K562 (cell line): ENCODE results near the gene FKBP7. TPM values are rescaled to one million over a fixed set of nuclear protein-coding genes. Genes with fewer than 3 reads are reported as not detected.

Experiments
- ATAC-seq: fragments of 200-7000 bp; cut with Tn5 transposase; 3 replicates; pipeline ENCODE4 v1.9.1; 2020; ENCODE audit warnings: moderate library complexity
- BruUV-seq: library from RNA; stranded (reverse); fragments of 400-500 nt; replicated peaks from 2 replicates; lab custom pipeline; 2021; lab: Mats Ljungman, UMichigan
- CTCF ChIA-PET: fragments of 300-600 bp; formaldehyde crosslinking; extraction: SDS; loops from one replicate; lab custom pipeline; 2021; ENCODE audit warnings: low intra/inter-chr PET ratio; lab: Yijun Ruan, JAX
- POLR2A ChIA-PET: fragments of 300-600, 350-650 bp; sonication (Branson Sonifier 250); formaldehyde crosslinking; extraction: SDS; loops from one replicate; lab custom pipeline; 2021; ENCODE audit warnings: antibody characterized with exemption, inconsistent platforms; lab: Yijun Ruan, JAX
- DNase-seq, 4 experiments: peaks; one replicate each; pipeline versions ENCODE4 v3.0.0 to v3.0.0-alpha.2; 2011 to 2018; ENCODE audit warnings: low spot score in 3 of 4, mixed read lengths in 3 of 4; ENCODE audit errors: extremely low read depth in 1 of 4
- FAIRE-seq: peaks from 2 replicates; lab custom pipeline; 2011; peaks lifted over from hg19 to GRCh38; lab: Jason Lieb, UNC
- H2AFZ ChIP-seq: 2 replicates; pipeline ENCODE4 v1.6.0; 2011; ENCODE audit warnings: low read depth, low read length, control low read depth, inconsistent platforms
- H3K27ac ChIP-seq: fragments of 200-600 bp; 3 replicates; pipeline ENCODE4 v1.8.0; 2011; ENCODE audit warnings: low read depth, mild to moderate bottlenecking, control low read depth, inconsistent platforms, low read length, moderate library complexity, mixed read lengths; ENCODE audit errors: extremely low read depth
- H3K27me3 ChIP-seq, 2 experiments: fragments of 300-600 bp in 1 of 2; 2 replicates in 1 of 2; 3 replicates in 1 of 2; pipeline versions ENCODE4 v1.6.0 to v1.8.0; 2011; ENCODE audit warnings: inconsistent platforms in 2 of 2, low read length in 2 of 2, mild to moderate bottlenecking in 1 of 2, mixed read lengths in 1 of 2, moderate library complexity in 1 of 2; ENCODE audit not compliant: control insufficient read depth in 2 of 2, insufficient read depth in 2 of 2
- H3K36me3 ChIP-seq: fragments of 300-600 bp; 3 replicates; pipeline ENCODE4 v1.8.0; 2011; ENCODE audit warnings: mild to moderate bottlenecking, low read length, inconsistent platforms; ENCODE audit not compliant: control insufficient read depth, insufficient read depth
- H3K4me1 ChIP-seq, 2 experiments: fragments of 200-600 bp in 1 of 2; replicated peaks in 1 of 2; 2 replicates in 1 of 2; 3 replicates in 1 of 2; pipeline versions ENCODE4 v1.5.1 to v1.8.0; 2011; ENCODE audit warnings: inconsistent platforms in 2 of 2, low read length in 2 of 2, mild to moderate bottlenecking in 1 of 2, mixed read lengths in 1 of 2, moderate library complexity in 1 of 2; ENCODE audit not compliant: control insufficient read depth in 2 of 2, insufficient read depth in 2 of 2
- H3K4me2 ChIP-seq: 2 replicates; pipeline ENCODE4 v1.6.1; 2011; ENCODE audit warnings: low read length, control low read depth, inconsistent platforms, mixed read lengths; ENCODE audit not compliant: insufficient read depth
- H3K4me3 ChIP-seq: fragments of 200-600 bp; sonication (generic), shearing (Covaris generic); 2 replicates; pipeline ENCODE4 v1.5.1; 2016; ENCODE audit warnings: control low read depth, inconsistent platforms
- H3K79me2 ChIP-seq: fragments of 200-600 bp; 3 replicates; pipeline ENCODE4 v1.8.0; 2011; ENCODE audit warnings: low read length, inconsistent platforms; ENCODE audit not compliant: control insufficient read depth, insufficient read depth
- H3K9ac ChIP-seq, 2 experiments: 2 replicates each; pipeline versions ENCODE4 v1.6.0 to v1.6.1; 2011; ENCODE audit warnings: low read depth in 2 of 2, low read length in 2 of 2, control low read depth in 1 of 2, inconsistent platforms in 1 of 2, mild to moderate bottlenecking in 1 of 2, mixed read lengths in 1 of 2; ENCODE audit not compliant: insufficient read depth in 1 of 2
- H3K9me1 ChIP-seq: one replicate; pipeline ENCODE4 v1.6.0; 2011; ENCODE audit warnings: inconsistent platforms, mild to moderate bottlenecking, low read length, moderate library complexity; ENCODE audit not compliant: control insufficient read depth, insufficient read depth
- H3K9me3 ChIP-seq: replicated peaks from 2 replicates; pipeline ENCODE4 v1.5.1; 2011; ENCODE audit warnings: low read depth, low read length, inconsistent platforms; ENCODE audit not compliant: control insufficient read depth, insufficient read depth
- H4K20me1 ChIP-seq: replicated peaks from 2 replicates; pipeline ENCODE4 v1.6.1; 2011; ENCODE audit warnings: low read length, inconsistent platforms, mixed read lengths; ENCODE audit not compliant: control insufficient read depth, insufficient read depth
- KDM1A ChIP-seq, 2 experiments: fragments of 450-650 bp; IDR thresholded peaks; 2 replicates each; pipeline ENCODE4 v1.6.1; 2016; ENCODE audit warnings: mild to moderate bottlenecking in 2 of 2
- NR3C1 ChIP-seq: sonication (generic); formaldehyde crosslinking; IDR thresholded peaks from 2 replicates; pipeline ENCODE4 v1.8.1; 2022; ENCODE audit warnings: missing genetic modification reagents
- ZBTB11 ChIP-seq, 3 experiments: fragments of 200-800 bp in 1 of 3; fragments of 250-450 bp in 1 of 3; fragments of 450-650 bp in 1 of 3; sonication (Bioruptor Pico) in 1 of 3; sonication (Bioruptor generic) in 1 of 3; formaldehyde crosslinking in 1 of 3; IDR thresholded peaks; 2 replicates each; pipeline versions ENCODE4 v1.6.1 to v1.8.0; 2016 to 2022; ENCODE audit warnings: mild to moderate bottlenecking in 2 of 3, missing genetic modification characterization in 2 of 3, missing compliant biosample characterization in 1 of 3, moderate library complexity in 1 of 3
- ZNF347 ChIP-seq: fragments of 450-650 bp; formaldehyde crosslinking; IDR thresholded peaks from 2 replicates; pipeline ENCODE4 v1.4.0; 2020; ENCODE audit warnings: low read depth, mild to moderate bottlenecking, moderate library complexity
- WGBS: fragments of 100-300 bp; shearing (Covaris generic); methylation state at CpG from one replicate; pipeline ENCODE4 v1.1.6; 2016; ENCODE audit warnings: low coverage, mixed read lengths; ENCODE audit not compliant: insufficient coverage; ENCODE audit errors: missing lambda C conversion rate; 5-methylcytosine and 5-hydroxymethylcytosine counted together
- in situ Hi-C: fragments of 300-500 bp; cut with MboI; formaldehyde crosslinking; loops from 4 replicates; pipeline ENCODE4 v1.15.0; 2018; ENCODE audit warnings: inconsistent platforms, mixed read lengths
- intact Hi-C: fragments of 100-400 bp; cut with micrococcal nuclease; formaldehyde crosslinking; loops from 2 replicates; pipeline ENCODE4 v1.14.2; 2022
- polyA plus RNA-seq, 8 experiments: library from polyadenylated mRNA; depleted of rRNA in 4 of 8; stranded (reverse) in 5 of 8; unstranded in 3 of 8; fragments of >200 nt; fragmentation: Nextera tagmentation in 2 of 8; fragmentation: Illumina TruSeq in 1 of 8; extraction: Ambion mirVana in 2 of 8; extraction: Trizol in 1 of 8; gene quantifications; 2 replicates each; pipeline versions ENCODE4 v1.2.1 to v1.2.3, GENCODE V29; 2011 to 2014; ENCODE audit warnings: inconsistent platforms in 1 of 8, missing spikeins in 1 of 8
- total RNA-seq, 7 experiments: library from RNA; depleted of rRNA in 6 of 7; stranded (reverse); fragments of >200 nt in 6 of 7; fragmentation: Illumina TruSeq in 2 of 7; extraction: Trizol in 2 of 7; gene quantifications; 2 replicates each; pipeline versions ENCODE4 v1.2.1 to v1.2.3, GENCODE V29; 2011 to 2021; ENCODE audit warnings: low replicate concordance in 1 of 7
- TF ChIP-seq, protein P1 (sequence below): fragments of 200-800 bp; sonication (Bioruptor generic); IDR thresholded peaks from 2 replicates; pipeline ENCODE4 v1.6.1; 2017; ENCODE audit warnings: missing genetic modification characterization, missing compliant biosample characterization

Gene FKBP7
- total and polyA plus RNA-seq, 9 of the 15 experiments (the other 6 are each of a cell fraction or from before 2014, with no cell fraction given) = 6.1 to 23.2 (median 19.0) TPM

- TF ChIP-seq ZBTB11 (CRISPR knock-in tag; IDR thresholded peaks at IDR 0.05) = 0 out of 6 replicates have a peak, but pooled peaks of 1 of the 3 experiments have one; percentile 20
Measured at GRCh38 chr2:178478130-178478438, 316 bp downstream of the FKBP7 start (continued).

DNA sequence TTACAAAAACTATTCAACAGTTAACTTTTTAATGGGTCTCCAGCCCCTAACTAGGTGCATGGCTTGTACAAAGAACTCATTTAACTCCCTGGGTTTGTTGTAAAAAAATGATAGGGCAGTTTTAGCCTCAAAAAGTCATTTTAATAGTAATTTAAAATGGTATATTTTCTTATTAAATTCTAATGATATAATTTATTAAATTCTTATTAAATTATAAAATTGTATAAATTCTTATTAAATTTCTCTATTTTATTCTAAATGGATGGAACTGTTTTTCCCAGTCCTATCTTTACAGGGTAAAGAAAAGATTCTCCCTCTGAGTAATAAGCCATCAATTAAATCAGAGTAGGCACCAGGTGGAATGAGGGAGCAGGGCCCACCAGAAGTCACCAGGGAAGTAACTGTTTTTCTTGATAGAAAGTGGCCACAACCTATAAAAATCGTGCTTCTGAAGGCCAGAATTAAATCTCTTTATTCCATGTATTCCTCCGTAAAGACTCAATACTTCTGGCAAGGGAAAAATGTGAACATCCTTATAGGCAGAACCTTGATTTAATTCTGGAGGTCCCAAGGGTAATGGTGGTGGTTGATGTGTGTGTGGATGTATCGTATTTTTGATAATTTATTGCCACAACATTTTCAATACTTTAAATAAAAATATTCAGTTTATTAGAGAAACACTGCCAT is 814 bp downstream of the FKBP7 start:
- WGBS = 0% methylated on average over 3 of the region's 3 CpGs
- no peaks in the 10 kb centered on the region for H3K36me3 ChIP-seq
- no TSS peak for BruUV-seq
- no peaks in the 10 kb centered on the region for H3K9me3 ChIP-seq
- H3K9ac ChIP-seq = peak overlapping the region in 1 of 2 experiments; percentile 75; a peak in 2 of 4 replicates
- peaks cover 19 to 25% of the 10 kb centered on the region in 2 experiments for H3K4me1 ChIP-seq
- ChIA-PET CTCF (no interaction called here), POLR2A (interaction anchor here (0.7 to 1.0 kb wide), 2 partner anchors 9 to 22 kb away, joined by 3 read pairs; no protein-coding TSS in a partner anchor)
- H4K20me1 ChIP-seq = no peaks in the 10 kb centered on the region
- peak overlapping the region; percentile 95 for H3K4me2 ChIP-seq
- no peaks in the 10 kb centered on the region for H3K27me3 ChIP-seq
- ATAC-seq = no peak
- in situ Hi-C loops (no loop called here), intact Hi-C loops (loop anchor here (2.0 to 10.0 kb wide), 6 partner anchors 63 to 1527 kb away; partner anchors contain the start of genes CWC22 and RBM45)
- peaks cover 32% of the 10 kb centered on the region for H3K79me2 ChIP-seq
- no peaks in the 10 kb centered on the region for H3K9me1 ChIP-seq
- H3K27ac ChIP-seq = peak overlapping the region; percentile 72; the same call in 2 of the 3 replicates
- peak overlapping the region; percentile 98 for H2AFZ ChIP-seq
- TF ChIP-seq ZNF347 = no peak
- no peak for TF ChIP-seq NR3C1 (CRISPR knock-in tag)
- TF ChIP-seq KDM1A (IDR thresholded peaks at IDR 0.05) = 0 out of 4 replicates have a peak, but pooled peaks of 1 of the 2 experiments have one; percentile 42
- TF ChIP-seq, protein P1, sequence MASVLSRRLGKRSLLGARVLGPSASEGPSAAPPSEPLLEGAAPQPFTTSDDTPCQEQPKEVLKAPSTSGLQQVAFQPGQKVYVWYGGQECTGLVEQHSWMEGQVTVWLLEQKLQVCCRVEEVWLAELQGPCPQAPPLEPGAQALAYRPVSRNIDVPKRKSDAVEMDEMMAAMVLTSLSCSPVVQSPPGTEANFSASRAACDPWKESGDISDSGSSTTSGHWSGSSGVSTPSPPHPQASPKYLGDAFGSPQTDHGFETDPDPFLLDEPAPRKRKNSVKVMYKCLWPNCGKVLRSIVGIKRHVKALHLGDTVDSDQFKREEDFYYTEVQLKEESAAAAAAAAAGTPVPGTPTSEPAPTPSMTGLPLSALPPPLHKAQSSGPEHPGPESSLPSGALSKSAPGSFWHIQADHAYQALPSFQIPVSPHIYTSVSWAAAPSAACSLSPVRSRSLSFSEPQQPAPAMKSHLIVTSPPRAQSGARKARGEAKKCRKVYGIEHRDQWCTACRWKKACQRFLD (CRISPR knock-in tag) = peak; percentile 54; the same call in 1 of the 2 replicates
- H3K4me3 ChIP-seq = peak overlapping the region; percentile 57
- no peak for FAIRE-seq
- DNase-seq = peak in 1 of 4 experiments; percentile 19
